GM12872 (cell line): ENCODE data around the gene ITGAE.
A peak's percentile ranks its signal among the peaks of the same experiment; 100 is the strongest.

Source experiments
- TF ChIP-seq, protein P1 (sequence below): IDR thresholded peaks from 3 replicates; pipeline ENCODE4 v1.5.1; 2011; ENCODE audit warnings: low read depth, mild to moderate bottlenecking, low read length, moderate library complexity; ENCODE audit not compliant: insufficient read depth

Gene ITGAE

DNA sequence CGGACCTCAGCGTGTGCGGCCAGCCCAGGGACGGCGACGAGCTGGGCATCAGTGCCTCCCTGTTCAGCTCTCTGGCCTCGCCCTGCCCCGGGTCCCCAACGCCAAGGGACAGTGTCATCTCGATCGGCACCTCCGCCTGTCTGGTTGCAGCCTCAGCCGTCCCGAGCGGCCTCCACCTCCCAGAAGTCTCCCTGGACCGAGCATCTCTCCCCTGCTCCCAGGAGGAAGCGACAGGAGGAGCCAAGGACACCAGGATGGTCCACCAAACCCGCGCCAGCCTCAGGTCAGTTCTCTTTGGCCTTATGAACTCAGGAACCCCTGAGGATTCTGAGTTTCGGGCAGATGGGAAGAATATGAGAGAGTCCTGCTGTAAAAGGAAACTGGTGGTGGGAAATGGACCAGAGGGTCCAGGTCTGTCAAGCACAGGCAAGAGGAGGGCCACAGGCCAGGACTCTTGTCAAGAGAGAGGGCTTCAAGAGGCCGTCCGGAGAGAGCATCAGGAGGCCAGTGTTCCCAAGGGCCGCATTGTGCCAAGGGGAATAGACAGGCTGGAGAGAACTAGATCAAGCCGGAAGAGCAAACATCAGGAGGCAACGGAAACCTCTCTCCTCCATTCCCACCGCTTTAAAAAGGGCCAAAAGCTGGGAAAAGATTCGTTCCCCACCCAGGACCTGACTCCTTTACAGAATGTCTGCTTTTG is 76.5 kb downstream of the ITGAE start:
- TF ChIP-seq, protein P1, sequence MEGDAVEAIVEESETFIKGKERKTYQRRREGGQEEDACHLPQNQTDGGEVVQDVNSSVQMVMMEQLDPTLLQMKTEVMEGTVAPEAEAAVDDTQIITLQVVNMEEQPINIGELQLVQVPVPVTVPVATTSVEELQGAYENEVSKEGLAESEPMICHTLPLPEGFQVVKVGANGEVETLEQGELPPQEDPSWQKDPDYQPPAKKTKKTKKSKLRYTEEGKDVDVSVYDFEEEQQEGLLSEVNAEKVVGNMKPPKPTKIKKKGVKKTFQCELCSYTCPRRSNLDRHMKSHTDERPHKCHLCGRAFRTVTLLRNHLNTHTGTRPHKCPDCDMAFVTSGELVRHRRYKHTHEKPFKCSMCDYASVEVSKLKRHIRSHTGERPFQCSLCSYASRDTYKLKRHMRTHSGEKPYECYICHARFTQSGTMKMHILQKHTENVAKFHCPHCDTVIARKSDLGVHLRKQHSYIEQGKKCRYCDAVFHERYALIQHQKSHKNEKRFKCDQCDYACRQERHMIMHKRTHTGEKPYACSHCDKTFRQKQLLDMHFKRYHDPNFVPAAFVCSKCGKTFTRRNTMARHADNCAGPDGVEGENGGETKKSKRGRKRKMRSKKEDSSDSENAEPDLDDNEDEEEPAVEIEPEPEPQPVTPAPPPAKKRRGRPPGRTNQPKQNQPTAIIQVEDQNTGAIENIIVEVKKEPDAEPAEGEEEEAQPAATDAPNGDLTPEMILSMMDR: no peak

DNA sequence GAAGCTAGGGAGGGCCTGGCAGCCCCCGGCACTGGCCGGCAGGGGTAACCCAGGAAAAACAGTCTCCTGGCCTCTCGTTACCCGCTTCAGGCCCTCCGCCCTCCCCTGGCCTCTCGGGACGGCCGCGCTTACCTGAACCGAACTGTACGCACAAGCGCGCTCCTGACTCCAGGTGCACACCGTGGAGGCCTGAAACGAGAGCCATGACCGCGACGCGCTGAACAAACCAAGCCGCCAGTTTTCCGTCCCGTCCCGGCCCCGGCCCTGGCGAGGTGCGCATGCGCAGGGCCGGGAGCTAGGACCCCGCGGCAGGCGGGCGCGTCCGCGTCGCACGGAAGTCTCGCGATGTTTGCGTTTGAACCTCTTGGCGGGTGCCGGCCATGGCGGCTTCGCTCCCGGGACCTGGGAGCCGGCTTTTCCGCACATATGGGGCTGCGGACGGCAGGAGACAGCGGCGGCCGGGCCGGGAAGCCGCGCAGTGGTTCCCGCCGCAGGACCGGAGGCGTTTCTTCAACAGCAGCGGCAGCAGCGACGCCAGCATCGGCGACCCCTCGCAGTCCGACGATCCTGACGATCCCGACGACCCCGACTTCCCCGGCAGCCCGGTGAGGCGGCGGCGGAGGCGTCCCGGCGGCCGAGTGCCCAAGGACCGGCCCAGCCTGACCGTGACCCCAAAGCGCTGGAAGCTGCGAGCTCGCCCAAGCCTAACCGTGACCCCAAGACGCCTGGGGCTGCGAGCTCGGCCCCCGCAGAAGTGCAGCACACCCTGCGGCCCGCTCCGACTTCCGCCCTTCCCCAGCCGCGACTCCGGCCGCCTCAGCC is 77.2 kb downstream of the ITGAE start, which contains the start of gene HASPIN:
Gene HASPIN (plus strand): TSS at position 348 of the 822 bp plus-strand sequence. CDS start 33 bp downstream, at position 381.
- TF ChIP-seq, protein P1: peak; percentile 50; the same call in 1 of the 3 replicates

DNA sequence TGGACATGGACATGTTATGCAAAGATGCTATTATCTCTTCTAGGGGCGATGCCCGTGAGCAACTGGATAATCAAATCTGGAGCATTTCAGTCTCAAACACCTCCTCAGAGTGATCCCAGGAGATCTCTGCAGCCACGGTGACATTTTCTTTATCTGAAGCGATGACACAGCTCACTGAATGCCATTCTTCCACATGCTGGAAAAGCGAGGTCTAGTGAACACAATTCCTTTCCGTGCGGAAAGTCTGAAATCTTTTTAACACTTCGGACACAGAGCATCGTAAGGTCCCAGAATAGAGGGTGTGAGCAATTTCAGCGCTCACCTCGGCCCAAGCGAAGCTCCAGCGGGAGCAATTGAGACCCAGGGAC is 77.8 kb downstream of the ITGAE start:
- TF ChIP-seq, protein P1: no peak

DNA sequence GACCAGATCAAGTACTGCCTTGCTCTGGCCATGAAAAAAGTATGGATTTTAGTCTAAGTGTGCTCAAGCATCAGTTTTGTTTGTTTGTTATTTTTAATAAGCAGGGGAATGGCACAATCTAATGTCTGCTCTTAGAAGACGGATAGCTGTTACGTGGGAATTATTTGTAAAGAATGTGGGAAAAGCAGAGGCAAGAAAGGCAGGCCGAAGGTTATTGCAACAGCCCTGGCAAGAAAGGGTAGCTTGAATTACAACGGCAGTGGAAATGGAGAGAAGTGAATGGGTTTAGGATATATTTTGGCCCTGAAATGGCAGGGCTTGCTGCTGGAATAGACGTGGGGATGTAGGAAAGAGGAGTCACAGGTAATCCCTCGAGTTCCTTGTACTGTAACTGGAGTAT is 78.3 kb downstream of the ITGAE start:
- TF ChIP-seq, protein P1: no peak

DNA sequence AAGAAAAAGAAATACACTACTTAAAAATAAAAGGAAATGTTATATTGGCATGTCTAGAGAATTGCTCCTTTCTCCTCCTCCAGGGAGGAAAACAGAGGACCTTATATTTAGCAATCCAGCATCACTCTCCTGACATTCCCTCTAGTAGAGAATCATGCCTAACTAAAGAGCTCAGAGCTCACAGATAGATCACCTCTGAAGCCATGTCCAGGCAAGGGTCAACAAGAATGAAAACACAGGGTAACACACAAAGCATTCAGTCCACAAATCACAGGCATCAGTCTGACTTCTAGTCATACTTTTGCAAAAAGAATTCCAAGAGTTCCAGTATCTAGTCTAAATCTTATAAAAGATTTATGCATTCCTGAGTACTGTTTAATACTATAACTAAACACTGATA is 81.7 kb downstream of the ITGAE start:
- TF ChIP-seq, protein P1: no peak

DNA sequence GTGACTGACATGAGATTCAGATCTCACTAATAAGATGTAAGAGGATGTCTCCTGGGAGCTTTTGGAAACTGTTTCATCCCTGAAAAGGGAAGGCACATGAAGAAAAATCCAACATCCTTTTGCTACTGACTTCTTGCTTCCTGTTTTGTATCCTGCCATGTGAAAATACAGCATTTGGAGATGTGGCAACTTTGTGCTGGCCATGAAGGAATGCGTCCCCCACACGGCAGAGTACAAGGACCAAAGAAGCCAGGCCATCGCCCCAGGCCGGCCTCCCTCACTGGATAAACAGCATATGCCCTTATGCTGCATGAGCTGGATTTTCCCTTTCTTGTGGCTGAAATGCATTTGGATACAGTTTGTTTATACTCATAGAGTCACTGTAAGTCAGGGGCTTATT is 82.8 kb downstream of the ITGAE start:
- TF ChIP-seq, protein P1: no peak

DNA sequence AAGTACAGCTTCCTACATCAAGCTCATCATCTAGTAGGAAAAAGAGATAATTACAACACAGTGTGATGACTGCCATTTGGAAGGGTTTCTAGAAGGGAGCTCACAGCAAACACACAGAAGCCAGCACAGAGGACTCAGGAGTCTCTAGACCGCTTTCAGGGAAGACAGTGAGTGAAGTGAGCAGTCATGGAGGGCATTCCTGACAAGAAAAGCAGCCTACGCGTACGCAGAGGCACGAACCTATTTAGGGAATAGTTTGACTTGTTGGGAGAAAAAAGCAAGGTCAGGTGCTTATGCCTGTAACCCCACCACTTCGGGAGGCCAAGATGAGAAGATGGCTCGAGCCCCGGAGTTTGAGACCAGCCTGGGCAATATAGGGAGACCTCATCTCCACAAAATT is 85.7 kb downstream of the ITGAE start:
- TF ChIP-seq, protein P1: no peak
